IMR-90 (cell line): Measurements from ENCODE around the gene TUBA3D.

Experiments
- CTCF ChIP-seq: conservative IDR thresholded peaks from 2 replicates; pipeline ENCODE4 v1.5.1; 2012; ENCODE audit warnings: mild to moderate bottlenecking, low read depth, low read length, improper control_type of control experiment
- ELK1 ChIP-seq: fragments of 150-350 bp; IDR thresholded peaks from 2 replicates; pipeline ENCODE4 v1.6.1; 2016; ENCODE audit warnings: low read depth, mild to moderate bottlenecking, low read length, moderate library complexity, borderline replicate concordance
- FOS ChIP-seq: fragments of 150-350 bp; IDR thresholded peaks from 2 replicates; pipeline ENCODE4 v1.6.1; 2016; ENCODE audit warnings: low read depth, low read length
- NFE2L2 ChIP-seq: fragments of 150-350 bp; IDR thresholded peaks from 2 replicates; pipeline ENCODE4 v1.6.1; 2016; ENCODE audit warnings: low read depth, mild to moderate bottlenecking, low read length
- POLR2A ChIP-seq: IDR thresholded peaks from 2 replicates; pipeline ENCODE4 v1.6.1; 2012; ENCODE audit warnings: mild to moderate bottlenecking, low read depth, low read length
- RAD21 ChIP-seq: IDR thresholded peaks from 2 replicates; pipeline ENCODE4 v1.6.1; 2012; ENCODE audit warnings: low read length, improper control_type of control experiment
- RFX5 ChIP-seq: IDR thresholded peaks from 2 replicates; pipeline ENCODE4 v1.8.0; 2012; ENCODE audit warnings: low read depth, mild to moderate bottlenecking, low read length, moderate library complexity

GRCh38 chr2:131520526-131520925, 44.6 kb downstream of the TUBA3D start:
- TF ChIP-seq POLR2A (no peak), CTCF (no peak), RAD21 (no peak), ELK1 (no peak), FOS (no peak), NFE2L2 (no peak), RFX5 (no peak)
